Activated naive CD8-positive, alpha-beta T cell treated with anti-CD3 and anti-CD28 coated beads for 36 hours (primary cell): Measurements from ENCODE around the gene GGTA1. TPM values are rescaled to one million over a fixed set of nuclear protein-coding genes. Genes with fewer than 3 reads are reported as not detected.
"Not testable (repeated sequence)": the region's sequence is repeated elsewhere in the genome, so short reads cannot be mapped to it uniquely, and the experiment has no call there.

Experiments
- DNase-seq: peaks from one replicate; pipeline ENCODE4 v3.0.0; 2021
- H3K27ac Mint-ChIP-seq: one replicate; pipeline ENCODE4 v1.8.0; 2022; ENCODE audit warnings: mild to moderate bottlenecking, moderate library complexity, mixed read lengths
- H3K27me3 Mint-ChIP-seq: one replicate; pipeline ENCODE4 v1.8.0; 2022; ENCODE audit warnings: mild to moderate bottlenecking, mixed read lengths
- H3K36me3 Mint-ChIP-seq: one replicate; pipeline ENCODE4 v1.8.0; 2021; ENCODE audit warnings: mild to moderate bottlenecking, mixed read lengths
- H3K4me1 Mint-ChIP-seq: one replicate; pipeline ENCODE4 v1.8.0; 2021; ENCODE audit warnings: mixed read lengths
- H3K4me3 Mint-ChIP-seq: one replicate; pipeline ENCODE4 v1.8.0; 2022; ENCODE audit warnings: mild to moderate bottlenecking, moderate library complexity, mixed read lengths
- H3K9me3 Mint-ChIP-seq: one replicate; pipeline ENCODE4 v1.8.0; 2022; ENCODE audit warnings: mixed read lengths
- total RNA-seq, 2 experiments: library from RNA; stranded (reverse); gene quantifications; one replicate each; pipeline ENCODE4 v1.2.3, GENCODE V29; 2021

GGTA1 gene
- total RNA-seq = not detected

GRCh38 chr9:121499427-121500164 is at the start of gene GGTA1:
TSS of gene GGTA1 (minus strand) at chr9:121499844. CDS start at chr9:121467922, 31,922 bp downstream.
- peak within 1 kb of the TSS; percentile 72 for H3K4me3 Mint-ChIP-seq
- peaks cover 4% of the 10 kb centered on the region for H3K9me3 Mint-ChIP-seq
- peak; percentile 23 for DNase-seq
- no peak within 1 kb of the TSS for H3K27ac Mint-ChIP-seq
- H3K4me1 Mint-ChIP-seq = peaks cover 16% of the 10 kb centered on the region
- H3K27me3 Mint-ChIP-seq = peaks cover 72% of the 10 kb centered on the region
- no peaks in the 10 kb centered on the region for H3K36me3 Mint-ChIP-seq

GRCh38 chr9:121548666-121549065 is 49.0 kb upstream of the GGTA1 start:
- no peaks in the 10 kb centered on the region for H3K36me3 Mint-ChIP-seq
- H3K4me3 Mint-ChIP-seq = no peak overlapping the region
- H3K9me3 Mint-ChIP-seq = no peaks in the 10 kb centered on the region
- H3K27me3 Mint-ChIP-seq = peaks cover 39% of the 10 kb centered on the region
- H3K27ac Mint-ChIP-seq = no peak overlapping the region
- peaks cover 2% of the 10 kb centered on the region for H3K4me1 Mint-ChIP-seq
- DNase-seq = no peak

- Mint-ChIP-seq H3K27ac (no peak overlapping the region), H3K4me1 (no peaks in the 10 kb centered on the region), H3K9me3 (no peaks in the 10 kb centered on the region), H3K4me3 (no peak overlapping the region), H3K36me3 (no peaks in the 10 kb centered on the region), H3K27me3 (peaks cover 45% of the 10 kb centered on the region)
- peak; percentile 78 for DNase-seq
Measured at GRCh38 chr9:121545875-121546423, 46.3 kb upstream of the GGTA1 start.

- Mint-ChIP-seq H3K4me1 (no peaks in the 10 kb centered on the region), H3K27ac (no peak overlapping the region), H3K9me3 (no peaks in the 10 kb centered on the region), H3K36me3 (no peaks in the 10 kb centered on the region), H3K4me3 (no peak overlapping the region), H3K27me3 (peaks cover 45% of the 10 kb centered on the region)
- no peak for DNase-seq
Measured at GRCh38 chr9:121545150-121545874, 45.7 kb upstream of the GGTA1 start.

- Mint-ChIP-seq H3K27ac (no peak overlapping the region), H3K27me3 (peaks cover 24% of the 10 kb centered on the region), H3K9me3 (no peaks in the 10 kb centered on the region), H3K36me3 (no peaks in the 10 kb centered on the region), H3K4me1 (no peaks in the 10 kb centered on the region), H3K4me3 (no peak overlapping the region)
- no peak for DNase-seq
Measured at GRCh38 chr9:121542025-121542424, 42.4 kb upstream of the GGTA1 start.

- Mint-ChIP-seq H3K9me3 (no peaks in the 10 kb centered on the region), H3K27me3 (peaks cover 17% of the 10 kb centered on the region), H3K4me3 (no peak overlapping the region), H3K36me3 (no peaks in the 10 kb centered on the region), H3K27ac (no peak overlapping the region), H3K4me1 (no peaks in the 10 kb centered on the region)
- DNase-seq = no peak
Measured at GRCh38 chr9:121541256-121541655, 41.6 kb upstream of the GGTA1 start.

- Mint-ChIP-seq H3K27ac (no peak overlapping the region), H3K9me3 (no peaks in the 10 kb centered on the region), H3K36me3 (no peaks in the 10 kb centered on the region), H3K4me3 (no peak overlapping the region), H3K27me3 (peaks cover 5% of the 10 kb centered on the region), H3K4me1 (no peaks in the 10 kb centered on the region)
- no peak for DNase-seq
Measured at GRCh38 chr9:121538221-121538620, 38.6 kb upstream of the GGTA1 start.

- H3K4me1 Mint-ChIP-seq = no peaks in the 10 kb centered on the region
- no peaks in the 10 kb centered on the region for H3K9me3 Mint-ChIP-seq
Measured at GRCh38 chr9:121537283-121537682, 37.6 kb upstream of the GGTA1 start.

GRCh38 chr9:121532881-121533280 is 33.2 kb upstream of the GGTA1 start:
- H3K27me3 Mint-ChIP-seq = no peaks in the 10 kb centered on the region
- H3K9me3 Mint-ChIP-seq = no peaks in the 10 kb centered on the region
- no peak for DNase-seq
- no peaks in the 10 kb centered on the region for H3K36me3 Mint-ChIP-seq
- no peak overlapping the region for H3K27ac Mint-ChIP-seq
- no peaks in the 10 kb centered on the region for H3K4me1 Mint-ChIP-seq
- H3K4me3 Mint-ChIP-seq = no peak overlapping the region

More at GRCh38 chr9:121537283-121537682, 37.6 kb upstream of the GGTA1 start:
- H3K36me3 Mint-ChIP-seq = no peaks in the 10 kb centered on the region
- H3K4me3 Mint-ChIP-seq = no peak overlapping the region
- H3K27me3 Mint-ChIP-seq = peaks cover 5% of the 10 kb centered on the region
- no peak overlapping the region for H3K27ac Mint-ChIP-seq
- no peak for DNase-seq

GRCh38 chr9:121529237-121529987 is 29.8 kb upstream of the GGTA1 start:
- Mint-ChIP-seq H3K9me3 (no peaks in the 10 kb centered on the region), H3K27ac (no peak overlapping the region), H3K4me3 (no peak overlapping the region), H3K27me3 (no peaks in the 10 kb centered on the region), H3K4me1 (no peaks in the 10 kb centered on the region), H3K36me3 (no peaks in the 10 kb centered on the region)
- no peak for DNase-seq

GRCh38 chr9:121528642-121529041 is 29.0 kb upstream of the GGTA1 start:
- H3K36me3 Mint-ChIP-seq = no peaks in the 10 kb centered on the region
- DNase-seq = no peak
- H3K4me1 Mint-ChIP-seq = no peaks in the 10 kb centered on the region
- H3K4me3 Mint-ChIP-seq = no peak overlapping the region
- H3K9me3 Mint-ChIP-seq = no peaks in the 10 kb centered on the region
- H3K27me3 Mint-ChIP-seq = no peaks in the 10 kb centered on the region
- H3K27ac Mint-ChIP-seq = no peak overlapping the region

GRCh38 chr9:121527371-121527770 is 27.7 kb upstream of the GGTA1 start:
- H3K4me1 Mint-ChIP-seq = no peaks in the 10 kb centered on the region
- peaks cover 2% of the 10 kb centered on the region for H3K27me3 Mint-ChIP-seq
- no peak for DNase-seq
- no peaks in the 10 kb centered on the region for H3K9me3 Mint-ChIP-seq
- H3K27ac Mint-ChIP-seq = no peak overlapping the region
- no peak overlapping the region for H3K4me3 Mint-ChIP-seq
- H3K36me3 Mint-ChIP-seq = peaks cover 2% of the 10 kb centered on the region

- not testable (repeated sequence) for DNase-seq, H3K27ac Mint-ChIP-seq, H3K27me3 Mint-ChIP-seq, H3K9me3 Mint-ChIP-seq, H3K4me1 Mint-ChIP-seq, H3K4me3 Mint-ChIP-seq, H3K36me3 Mint-ChIP-seq
Measured at GRCh38 chr9:121519688-121520087, 20.0 kb upstream of the GGTA1 start.

GRCh38 chr9:121518634-121519033 is 19.0 kb upstream of the GGTA1 start:
- Mint-ChIP-seq H3K27ac (no peak overlapping the region), H3K27me3 (peaks cover 10% of the 10 kb centered on the region), H3K4me3 (no peak overlapping the region), H3K36me3 (peaks cover 3% of the 10 kb centered on the region), H3K4me1 (no peaks in the 10 kb centered on the region), H3K9me3 (no peaks in the 10 kb centered on the region)
- DNase-seq = no peak

- not testable (repeated sequence) for H3K4me1 Mint-ChIP-seq, DNase-seq, H3K4me3 Mint-ChIP-seq, H3K36me3 Mint-ChIP-seq, H3K27me3 Mint-ChIP-seq, H3K9me3 Mint-ChIP-seq, H3K27ac Mint-ChIP-seq
Measured at GRCh38 chr9:121513166-121513565, 13.5 kb upstream of the GGTA1 start.
